ENCODE data around the gene PIH1D1. TPM values are rescaled to one million over a fixed set of nuclear protein-coding genes. Genes with fewer than 3 reads are reported as not detected.

Gene PIH1D1
- total RNA-seq, 1 experiment from 2014 or later = 122 TPM

- H3K4me1 ChIP-seq (ENCODE audit: insufficient read depth, low read length, poor library complexity, severe bottlenecking) = no peaks in the 10 kb centered on the region
- ChIA-PET CTCF (no interaction called here), POLR2A (ENCODE audit: low non-redundant PET) (no interaction called here)
- no peak for TF ChIP-seq EZH2 (IDR thresholded peaks at IDR 0.05; ENCODE audit: borderline replicate concordance, low read depth, low read length, poor library complexity, severe bottlenecking)
- TF ChIP-seq CTCF (conservative IDR thresholded peaks at IDR 0.05; ENCODE audit: low read depth, low read length) = no peak
- H3K4me3 ChIP-seq (ENCODE audit: low read depth, low read length, poor library complexity, severe bottlenecking) = no peak overlapping the region
- peaks cover 5% of the 10 kb centered on the region for H3K27me3 ChIP-seq (replicated peaks; ENCODE audit: insufficient read depth, low read depth, low read length, poor library complexity)
- intact Hi-C loops (cut with micrococcal nuclease; ENCODE audit: unreplicated experiment) = no loop called here
- H3K9me3 ChIP-seq (ENCODE audit: low read depth, low read length, poor library complexity, severe bottlenecking) = no peaks in the 10 kb centered on the region
- DNase-seq (ENCODE audit: low spot score) = no peak
- no TSS peak for BruUV-seq (replicated peaks)
- no peak overlapping the region for H3K27ac ChIP-seq (ENCODE audit: low read depth, low read length, poor library complexity, severe bottlenecking)
- no peaks in the 10 kb centered on the region for H3K36me3 ChIP-seq (ENCODE audit: insufficient read depth, low read length, poor library complexity, severe bottlenecking)
These were observed 37.4 kb downstream of the PIH1D1 start for GRCh38 chr19:49414256-49414655.

GRCh38 chr19:49413348-49413747 is 38.3 kb downstream of the PIH1D1 start:
- TF ChIP-seq CTCF (conservative IDR thresholded peaks at IDR 0.05; ENCODE audit: low read depth, low read length) (no peak), EZH2 (IDR thresholded peaks at IDR 0.05; ENCODE audit: borderline replicate concordance, low read depth, low read length, poor library complexity, severe bottlenecking) (no peak)

GRCh38 chr19:49411681-49412326 is 39.8 kb downstream of the PIH1D1 start:
- H3K27ac ChIP-seq (ENCODE audit: low read depth, low read length, poor library complexity, severe bottlenecking) = no peak overlapping the region
- no peaks in the 10 kb centered on the region for H3K4me1 ChIP-seq (ENCODE audit: insufficient read depth, low read length, poor library complexity, severe bottlenecking)
- TF ChIP-seq EZH2 (IDR thresholded peaks at IDR 0.05; ENCODE audit: borderline replicate concordance, low read depth, low read length, poor library complexity, severe bottlenecking) = no peak
- TF ChIP-seq CTCF (conservative IDR thresholded peaks at IDR 0.05; ENCODE audit: low read depth, low read length) = no peak
- DNase-seq (ENCODE audit: low spot score) = no peak
- intact Hi-C loops (cut with micrococcal nuclease; ENCODE audit: unreplicated experiment) = no loop called here
- H3K27me3 ChIP-seq (replicated peaks; ENCODE audit: insufficient read depth, low read depth, low read length, poor library complexity) = no peaks in the 10 kb centered on the region
- ChIA-PET CTCF (no interaction called here), POLR2A (ENCODE audit: low non-redundant PET) (interaction anchor here (0.6 kb wide), 1 partner anchor 305 kb away, joined by 4 read pairs; no protein-coding TSS in a partner anchor)
- no peaks in the 10 kb centered on the region for H3K36me3 ChIP-seq (ENCODE audit: insufficient read depth, low read length, poor library complexity, severe bottlenecking)
- H3K4me3 ChIP-seq (ENCODE audit: low read depth, low read length, poor library complexity, severe bottlenecking) = no peak overlapping the region
- H3K9me3 ChIP-seq (ENCODE audit: low read depth, low read length, poor library complexity, severe bottlenecking) = no peaks in the 10 kb centered on the region
- BruUV-seq (replicated peaks) = no TSS peak

More at GRCh38 chr19:49413348-49413747, 38.3 kb downstream of the PIH1D1 start:
- DNase-seq (ENCODE audit: low spot score) = no peak
- Histone ChIP-seq H3K36me3 (ENCODE audit: insufficient read depth, low read length, poor library complexity, severe bottlenecking) (no peaks in the 10 kb centered on the region), H3K4me3 (ENCODE audit: low read depth, low read length, poor library complexity, severe bottlenecking) (no peak overlapping the region), H3K27ac (ENCODE audit: low read depth, low read length, poor library complexity, severe bottlenecking) (no peak overlapping the region), H3K27me3 (replicated peaks; ENCODE audit: insufficient read depth, low read depth, low read length, poor library complexity) (no peaks in the 10 kb centered on the region), H3K4me1 (ENCODE audit: insufficient read depth, low read length, poor library complexity, severe bottlenecking) (no peaks in the 10 kb centered on the region), H3K9me3 (ENCODE audit: low read depth, low read length, poor library complexity, severe bottlenecking) (no peaks in the 10 kb centered on the region)
- BruUV-seq (replicated peaks) = no TSS peak
- ChIA-PET CTCF (no interaction called here), POLR2A (ENCODE audit: low non-redundant PET) (no interaction called here)
- intact Hi-C loops (cut with micrococcal nuclease; ENCODE audit: unreplicated experiment) = no loop called here
